HG03175 (cell line): Measurements from ENCODE around the gene PLA2G2C.
"Not testable (repeated sequence)": the region's sequence is repeated elsewhere in the genome, so short reads cannot be mapped to it uniquely, and the experiment has no call there.

Experiments used
- ATAC-seq: cut with Tn5 transposase; IDR thresholded peaks from one replicate; pipeline ENCODE4 v1.9.1; 2021; ENCODE audit warnings: mild to moderate bottlenecking, moderate library complexity; ENCODE audit not compliant: unreplicated experiment

The PLA2G2C gene

GRCh38 chr1:20138346-20138745 lies 48.0 kb downstream of the PLA2G2C start:
- ATAC-seq = no peak

GRCh38 chr1:20137604-20138003 lies 48.7 kb downstream of the PLA2G2C start:
- ATAC-seq = no peak

- no peak for ATAC-seq
Observed at GRCh38 chr1:20137055-20137454, 49.3 kb downstream of the PLA2G2C start.

GRCh38 chr1:20136249-20136648 lies 50.1 kb downstream of the PLA2G2C start:
- ATAC-seq = no peak

- ATAC-seq = no peak
Observed at GRCh38 chr1:20134995-20135394, 51.3 kb downstream of the PLA2G2C start.

- not testable (repeated sequence) for ATAC-seq
Observed at GRCh38 chr1:20130518-20130917, 55.8 kb downstream of the PLA2G2C start.

- no peak for ATAC-seq
Observed at GRCh38 chr1:20126806-20127440, 59.4 kb downstream of the PLA2G2C start.

- ATAC-seq = peak; percentile 48
Observed at GRCh38 chr1:20126041-20126805, 60.1 kb downstream of the PLA2G2C start.

- ATAC-seq = no peak
Observed at GRCh38 chr1:20125100-20125499, 61.2 kb downstream of the PLA2G2C start.

GRCh38 chr1:20124456-20125057 lies 61.8 kb downstream of the PLA2G2C start:
- no peak for ATAC-seq

- ATAC-seq = no peak
Observed at GRCh38 chr1:20123722-20124455, 62.4 kb downstream of the PLA2G2C start.

GRCh38 chr1:20120796-20121195 lies 65.5 kb downstream of the PLA2G2C start:
- no peak for ATAC-seq

GRCh38 chr1:20119347-20119746 lies 67.0 kb downstream of the PLA2G2C start, which contains the start of gene PLA2G2D:
PLA2G2D (minus strand) TSS chr1:20119536; CDS start chr1:20119498, 38 bp downstream.
- no peak for ATAC-seq

- ATAC-seq = no peak
Observed at GRCh38 chr1:20117236-20117635, 69.1 kb downstream of the PLA2G2C start.

GRCh38 chr1:20115916-20116315 lies 70.4 kb downstream of the PLA2G2C start:
- no peak for ATAC-seq

GRCh38 chr1:20115479-20115878 lies 70.8 kb downstream of the PLA2G2C start:
- no peak for ATAC-seq

GRCh38 chr1:20114021-20114648 lies 72.2 kb downstream of the PLA2G2C start:
- no peak for ATAC-seq
